Fibroblast of lung (primary cell): ENCODE results near the gene SEZ6L. TPM values are rescaled to one million over a fixed set of nuclear protein-coding genes. Genes with fewer than 3 reads are reported as not detected.

Experiments used
- DNase-seq, 2 donors: peaks; one replicate each; pipeline versions ENCODE4 v3.0.0 to v3.0.0-alpha.2; 2010; ENCODE audit warnings: low read depth in 2 of 2
- H2AFZ ChIP-seq: 2 replicates; pipeline ENCODE4 v1.5.1; 2012; ENCODE audit warnings: low read length, control low read depth, inconsistent platforms
- H3K27ac ChIP-seq: 2 replicates; pipeline ENCODE4 v1.5.1; 2011; ENCODE audit warnings: low read length, control low read depth; ENCODE audit not compliant: insufficient read depth
- H3K27me3 ChIP-seq: 2 replicates; pipeline ENCODE4 v1.5.1; 2011; ENCODE audit warnings: mild to moderate bottlenecking, low read length; ENCODE audit not compliant: control insufficient read depth, insufficient read depth
- H3K36me3 ChIP-seq: 2 replicates; pipeline ENCODE4 v1.5.1; 2011; ENCODE audit warnings: low read length; ENCODE audit not compliant: control insufficient read depth, insufficient read depth
- H3K4me1 ChIP-seq: 2 replicates; pipeline ENCODE4 v1.5.1; 2011; ENCODE audit warnings: low read length; ENCODE audit not compliant: control insufficient read depth, insufficient read depth; ENCODE audit errors: extremely low read depth
- H3K4me2 ChIP-seq: 2 replicates; pipeline ENCODE4 v1.5.1; 2011; ENCODE audit warnings: low read length, control low read depth; ENCODE audit not compliant: insufficient read depth; ENCODE audit errors: extremely low read depth
- H3K4me3 ChIP-seq, 4 experiments: fragments of 200-600 bp in 1 of 4; sonication (generic) in 1 of 4; replicated peaks in 1 of 4; 2 replicates each; pipeline ENCODE4 v1.5.1; 2011 to 2016; ENCODE audit warnings: low read length in 4 of 4, low read depth in 3 of 4, mild to moderate bottlenecking in 3 of 4, control low read depth in 2 of 4, inconsistent platforms in 1 of 4, mixed read lengths in 1 of 4; ENCODE audit not compliant: insufficient read depth in 1 of 4; ENCODE audit errors: control extremely low read depth in 1 of 4
- H3K79me2 ChIP-seq: 2 replicates; pipeline ENCODE4 v1.5.1; 2012; ENCODE audit warnings: mild to moderate bottlenecking, low read length, inconsistent platforms; ENCODE audit not compliant: control insufficient read depth, insufficient read depth
- H3K9ac ChIP-seq: 2 replicates; pipeline ENCODE4 v1.5.1; 2011; ENCODE audit warnings: mild to moderate bottlenecking, low read length, control low read depth; ENCODE audit not compliant: insufficient read depth
- H3K9me3 ChIP-seq: 2 replicates; pipeline ENCODE4 v1.5.1; 2012; ENCODE audit warnings: low read depth, low read length; ENCODE audit not compliant: control insufficient read depth, insufficient read depth
- H4K20me1 ChIP-seq: 2 replicates; pipeline ENCODE4 v1.5.1; 2011; ENCODE audit warnings: low read length; ENCODE audit not compliant: control insufficient read depth, insufficient read depth; ENCODE audit errors: extremely low read depth
- EZH2 ChIP-seq: IDR thresholded peaks from 2 replicates; pipeline ENCODE4 v1.5.1; 2012; ENCODE audit warnings: low read length, control low read depth, mild to moderate bottlenecking; ENCODE audit errors: missing control alignments
- polyA plus RNA-seq, 2 donors: library from polyadenylated mRNA; depleted of rRNA in 1 of 2; stranded (reverse) in 1 of 2; unstranded in 1 of 2; fragments of >200 nt; gene quantifications; 2 replicates each; pipeline ENCODE4 v1.2.1, GENCODE V29; 2011 to 2012; ENCODE audit warnings: missing spikeins in 1 of 2
- total RNA-seq: library from RNA; depleted of rRNA; stranded (reverse); fragments of >200 nt; gene quantifications from 2 replicates; pipeline ENCODE4 v1.2.1, GENCODE V29; 2014
- TF ChIP-seq, protein P1 (sequence below), 2 donors: IDR thresholded peaks in 1 of 2; conservative IDR thresholded peaks in 1 of 2; 1 replicate in 1 of 2; 2 replicates in 1 of 2; pipeline ENCODE4 v1.5.1; 2011 to 2012; ENCODE audit warnings: low read length in 2 of 2, control low read depth in 1 of 2, inconsistent platforms in 1 of 2, low read depth in 1 of 2, mild to moderate bottlenecking in 1 of 2

SEZ6L gene
- total and polyA plus RNA-seq, 2 donors (not counting 1 experiment from before 2014, with no cell fraction given): not detected

DNA sequence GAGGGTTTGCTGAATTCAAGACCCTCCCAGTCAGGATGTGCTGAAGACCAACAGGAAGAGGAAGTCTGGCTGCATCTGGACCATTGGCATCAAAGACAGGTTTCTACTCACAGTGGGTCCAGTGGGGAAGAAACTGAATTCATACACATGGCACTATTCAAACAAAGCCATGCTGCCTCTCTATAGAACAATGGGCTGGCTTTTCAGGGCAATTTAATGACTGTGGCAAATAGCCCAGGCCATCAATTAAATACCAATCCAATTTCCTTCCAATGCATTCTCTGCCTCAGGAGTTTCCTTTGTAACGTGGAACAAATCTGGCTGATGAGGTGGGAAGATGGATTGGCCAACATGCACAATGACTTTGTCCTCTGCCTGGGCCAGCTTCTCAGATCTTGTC is 98.6 kb downstream of the SEZ6L start:
- Histone ChIP-seq H3K9me3 (no peaks in the 10 kb centered on the region), H3K36me3 (no peaks in the 10 kb centered on the region), H3K4me2 (no peak overlapping the region), H3K27ac (no peak overlapping the region), H3K4me3 (no peak overlapping the region), H4K20me1 (no peaks in the 10 kb centered on the region), H3K79me2 (no peaks in the 10 kb centered on the region), H3K4me1 (no peaks in the 10 kb centered on the region), H3K27me3 (no peaks in the 10 kb centered on the region), H3K9ac (no peak overlapping the region), H2AFZ (no peak overlapping the region)
- TF ChIP-seq, protein P1, sequence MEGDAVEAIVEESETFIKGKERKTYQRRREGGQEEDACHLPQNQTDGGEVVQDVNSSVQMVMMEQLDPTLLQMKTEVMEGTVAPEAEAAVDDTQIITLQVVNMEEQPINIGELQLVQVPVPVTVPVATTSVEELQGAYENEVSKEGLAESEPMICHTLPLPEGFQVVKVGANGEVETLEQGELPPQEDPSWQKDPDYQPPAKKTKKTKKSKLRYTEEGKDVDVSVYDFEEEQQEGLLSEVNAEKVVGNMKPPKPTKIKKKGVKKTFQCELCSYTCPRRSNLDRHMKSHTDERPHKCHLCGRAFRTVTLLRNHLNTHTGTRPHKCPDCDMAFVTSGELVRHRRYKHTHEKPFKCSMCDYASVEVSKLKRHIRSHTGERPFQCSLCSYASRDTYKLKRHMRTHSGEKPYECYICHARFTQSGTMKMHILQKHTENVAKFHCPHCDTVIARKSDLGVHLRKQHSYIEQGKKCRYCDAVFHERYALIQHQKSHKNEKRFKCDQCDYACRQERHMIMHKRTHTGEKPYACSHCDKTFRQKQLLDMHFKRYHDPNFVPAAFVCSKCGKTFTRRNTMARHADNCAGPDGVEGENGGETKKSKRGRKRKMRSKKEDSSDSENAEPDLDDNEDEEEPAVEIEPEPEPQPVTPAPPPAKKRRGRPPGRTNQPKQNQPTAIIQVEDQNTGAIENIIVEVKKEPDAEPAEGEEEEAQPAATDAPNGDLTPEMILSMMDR (conservative IDR thresholded peaks at IDR 0.05 in 1 of 2, IDR thresholded peaks at IDR 0.05 in 1 of 2; ENCODE audit: low read depth in 1 of 2, low read length in 2 of 2): no peak
- no peak for TF ChIP-seq EZH2
- no peak for DNase-seq

GRCh38 chr22:26269572-26269971 is 100.3 kb downstream of the SEZ6L start:
- H3K4me3 ChIP-seq: no peak overlapping the region
- H4K20me1 ChIP-seq: no peaks in the 10 kb centered on the region
- H3K36me3 ChIP-seq: no peaks in the 10 kb centered on the region
- DNase-seq: no peak
- H3K4me2 ChIP-seq: no peak overlapping the region
- H3K9ac ChIP-seq: no peak overlapping the region
- no peak overlapping the region for H3K27ac ChIP-seq
- H3K4me1 ChIP-seq: no peaks in the 10 kb centered on the region
- H3K9me3 ChIP-seq: no peaks in the 10 kb centered on the region
- H2AFZ ChIP-seq: no peak overlapping the region
- H3K79me2 ChIP-seq: no peaks in the 10 kb centered on the region
- no peak for TF ChIP-seq EZH2
- TF ChIP-seq, protein P1 (conservative IDR thresholded peaks at IDR 0.05 in 1 of 2, IDR thresholded peaks at IDR 0.05 in 1 of 2; ENCODE audit: low read depth in 1 of 2, low read length in 2 of 2): no peak
- no peaks in the 10 kb centered on the region for H3K27me3 ChIP-seq

GRCh38 chr22:26271427-26271826 is 102.2 kb downstream of the SEZ6L start:
- Histone ChIP-seq H3K9ac (no peak overlapping the region), H3K79me2 (no peaks in the 10 kb centered on the region), H3K4me3 (no peak overlapping the region), H3K9me3 (no peaks in the 10 kb centered on the region), H3K27ac (no peak overlapping the region), H3K4me1 (no peaks in the 10 kb centered on the region), H4K20me1 (no peaks in the 10 kb centered on the region), H2AFZ (no peak overlapping the region), H3K36me3 (no peaks in the 10 kb centered on the region), H3K4me2 (no peak overlapping the region), H3K27me3 (no peaks in the 10 kb centered on the region)
- no peak for DNase-seq
- TF ChIP-seq EZH2: no peak
- TF ChIP-seq, protein P1 (conservative IDR thresholded peaks at IDR 0.05 in 1 of 2, IDR thresholded peaks at IDR 0.05 in 1 of 2; ENCODE audit: low read depth in 1 of 2, low read length in 2 of 2): no peak
